GM12875 (cell line): ENCODE data around the gene PLBD2.

ENCODE experiments used
- H3K4me3 ChIP-seq: one replicate; pipeline ENCODE4 v1.5.1; 2011; ENCODE audit warnings: low read depth, low read length, control low read depth
- CTCF ChIP-seq: IDR thresholded peaks from 2 replicates; pipeline ENCODE4 v1.5.1; 2011; ENCODE audit warnings: low read depth, mild to moderate bottlenecking, control low read depth, inconsistent platforms, low read length, moderate library complexity, borderline replicate concordance; ENCODE audit not compliant: insufficient read depth

PLBD2 gene

GRCh38 chr12:113437729-113438100 is 79.3 kb downstream of the PLBD2 start:
- TF ChIP-seq CTCF = no peak
- no peak overlapping the region for H3K4me3 ChIP-seq

- no peak overlapping the region for H3K4me3 ChIP-seq
- no peak for TF ChIP-seq CTCF
These were observed 80.3 kb downstream of the PLBD2 start for GRCh38 chr12:113438523-113439300.

GRCh38 chr12:113439301-113439597 is 80.9 kb downstream of the PLBD2 start:
- no peak for TF ChIP-seq CTCF
- H3K4me3 ChIP-seq = no peak overlapping the region

GRCh38 chr12:113439606-113440030 is 81.2 kb downstream of the PLBD2 start:
- H3K4me3 ChIP-seq = no peak overlapping the region
- peak; percentile 69 for TF ChIP-seq CTCF

- no peak overlapping the region for H3K4me3 ChIP-seq
These were observed 81.9 kb downstream of the PLBD2 start for GRCh38 chr12:113440336-113440735.

More at GRCh38 chr12:113440336-113440735, 81.9 kb downstream of the PLBD2 start:
- TF ChIP-seq CTCF = no peak
